Measurements from ENCODE around the gene G3BP1. TPM values are rescaled to one million over a fixed set of nuclear protein-coding genes. Genes with fewer than 3 reads are reported as not detected.

Gene G3BP1
- total and polyA plus RNA-seq, 12 donors: 10.6 to 132 (median 114) TPM

DNA sequence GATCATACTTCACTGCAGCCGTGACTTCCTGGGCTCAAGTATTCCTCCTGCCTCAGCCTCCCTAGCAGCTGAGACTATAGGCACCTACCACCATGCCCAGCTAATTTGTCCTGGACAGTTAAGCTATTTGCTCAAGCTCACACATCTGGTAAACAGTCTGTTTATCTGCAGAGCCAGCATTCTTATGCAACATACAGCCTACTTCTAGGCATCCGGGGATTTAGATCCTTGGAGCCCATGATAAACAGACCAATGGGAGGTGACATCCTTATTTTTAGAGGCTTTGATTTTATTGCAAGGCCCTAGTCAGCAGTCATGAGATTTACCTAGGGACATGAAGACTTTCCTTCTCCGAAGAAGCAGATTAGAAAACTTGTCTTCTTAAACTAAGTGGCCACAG lies 34.3 kb upstream of the G3BP1 start:
- intact Hi-C loops (cut with DNase I): loop anchor here in 1 of 10 donors (5.0 kb wide), 1 partner anchor 290 kb away; the partner anchor contains the start of gene SLC36A1
- ATAC-seq (no peak), DNase-seq (no peak)
- TF ChIP-seq, protein P1, sequence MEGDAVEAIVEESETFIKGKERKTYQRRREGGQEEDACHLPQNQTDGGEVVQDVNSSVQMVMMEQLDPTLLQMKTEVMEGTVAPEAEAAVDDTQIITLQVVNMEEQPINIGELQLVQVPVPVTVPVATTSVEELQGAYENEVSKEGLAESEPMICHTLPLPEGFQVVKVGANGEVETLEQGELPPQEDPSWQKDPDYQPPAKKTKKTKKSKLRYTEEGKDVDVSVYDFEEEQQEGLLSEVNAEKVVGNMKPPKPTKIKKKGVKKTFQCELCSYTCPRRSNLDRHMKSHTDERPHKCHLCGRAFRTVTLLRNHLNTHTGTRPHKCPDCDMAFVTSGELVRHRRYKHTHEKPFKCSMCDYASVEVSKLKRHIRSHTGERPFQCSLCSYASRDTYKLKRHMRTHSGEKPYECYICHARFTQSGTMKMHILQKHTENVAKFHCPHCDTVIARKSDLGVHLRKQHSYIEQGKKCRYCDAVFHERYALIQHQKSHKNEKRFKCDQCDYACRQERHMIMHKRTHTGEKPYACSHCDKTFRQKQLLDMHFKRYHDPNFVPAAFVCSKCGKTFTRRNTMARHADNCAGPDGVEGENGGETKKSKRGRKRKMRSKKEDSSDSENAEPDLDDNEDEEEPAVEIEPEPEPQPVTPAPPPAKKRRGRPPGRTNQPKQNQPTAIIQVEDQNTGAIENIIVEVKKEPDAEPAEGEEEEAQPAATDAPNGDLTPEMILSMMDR (IDR thresholded peaks at IDR 0.05): no peak
- H3K27me3 ChIP-seq: no peaks in the 10 kb centered on the region
- no peak overlapping the region for H3K27ac ChIP-seq
- H3K4me1 ChIP-seq: peaks cover 0 to 36% (median 13%) of the 10 kb centered on the region in 9 donors
- H3K36me3 ChIP-seq: peaks cover 0 to 10% (median 0%) of the 10 kb centered on the region in 9 donors
- H3K4me3 ChIP-seq: no peak overlapping the region
- WGBS, 2 donors: 91 to 94% methylated on average over 3 of the region's 3 CpGs
- no peaks in the 10 kb centered on the region for H3K9me3 ChIP-seq

DNA sequence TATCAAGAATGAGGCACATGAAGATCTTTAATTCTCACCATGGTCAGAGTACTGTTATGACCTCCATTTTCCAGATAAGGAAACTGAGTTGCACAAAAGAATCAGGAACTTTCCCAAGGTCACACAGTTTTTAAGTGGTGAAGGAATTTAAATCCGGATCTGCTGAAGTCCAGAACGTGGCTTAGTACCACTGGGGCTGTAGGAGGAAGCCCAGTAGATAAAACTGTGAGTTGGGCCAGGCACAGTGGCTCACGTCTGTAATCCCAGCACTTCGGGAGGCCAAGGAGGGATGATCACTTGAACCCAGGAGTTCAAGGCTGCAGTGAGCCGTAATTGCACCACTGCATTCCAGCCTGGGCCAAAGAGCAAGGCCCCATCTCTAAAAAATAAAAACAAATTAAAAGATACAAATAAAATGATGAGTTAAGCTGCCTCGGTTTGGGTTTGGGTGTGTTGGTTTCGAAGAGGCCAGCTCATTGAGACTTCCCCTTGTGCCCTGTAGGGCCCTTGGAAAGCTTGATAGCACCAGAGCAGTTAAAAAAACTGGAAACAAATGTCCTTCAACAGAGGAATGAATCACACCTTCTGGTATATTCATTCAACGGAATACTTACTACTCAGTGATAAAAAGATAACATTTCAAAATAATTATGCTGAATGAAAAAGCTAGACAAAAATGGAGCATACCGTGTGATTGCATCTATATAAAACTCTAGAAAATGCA lies 33.5 kb upstream of the G3BP1 start:
- H3K4me1 ChIP-seq: peaks cover 0 to 44% (median 13%) of the 10 kb centered on the region in 9 donors
- no peak overlapping the region for H3K4me3 ChIP-seq
- WGBS, 2 donors: 53 to 72% methylated on average over 9 of the region's 9 CpGs
- no peaks in the 10 kb centered on the region for H3K9me3 ChIP-seq
- no peaks in the 10 kb centered on the region for H3K27me3 ChIP-seq
- ATAC-seq: no peak
- peak overlapping the region in 2 of 10 donors; percentile 19 to 84 for H3K27ac ChIP-seq
- H3K36me3 ChIP-seq: peaks cover 0 to 18% (median 0%) of the 10 kb centered on the region in 9 donors
- intact Hi-C loops (cut with DNase I): loop anchor here in 1 of 10 donors (5.0 kb wide), 1 partner anchor 291 kb away; the partner anchor contains the start of gene SLC36A1
- no peak for DNase-seq
- TF ChIP-seq, protein P1 (IDR thresholded peaks at IDR 0.05): no peak

DNA sequence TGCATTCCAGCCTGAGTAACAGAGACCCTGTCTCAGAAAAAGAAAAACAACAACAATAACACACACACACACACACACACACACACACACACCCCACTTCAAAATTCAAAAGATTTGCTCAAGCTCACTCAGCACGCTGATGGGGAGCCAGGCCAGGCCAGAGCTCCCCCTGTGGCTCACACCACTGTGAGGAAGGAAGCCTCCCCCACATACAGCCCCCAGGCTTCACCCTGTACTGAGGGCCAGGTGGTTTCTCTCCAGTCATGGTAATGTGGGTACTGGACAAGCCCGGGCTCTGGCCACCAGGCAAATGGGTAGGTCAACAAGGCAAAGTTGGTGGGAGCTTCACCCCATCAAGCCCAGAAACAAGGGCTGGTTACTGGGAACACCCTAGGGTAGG lies 32.4 kb upstream of the G3BP1 start:
- Histone ChIP-seq H3K27me3 (no peaks in the 10 kb centered on the region), H3K9me3 (no peaks in the 10 kb centered on the region), H3K4me3 (no peak overlapping the region), H3K36me3 (peaks cover 0 to 29% (median 0%) of the 10 kb centered on the region in 9 donors), H3K27ac (peak overlapping the region in 8 of 10 donors; percentile 38 to 84 (median 66)), H3K4me1 (peaks cover 0 to 47% (median 13%) of the 10 kb centered on the region in 9 donors)
- 68 to 83% methylated on average over 2 of the region's 2 CpGs for WGBS, 2 donors
- TF ChIP-seq, protein P1 (IDR thresholded peaks at IDR 0.05): no peak
- DNase-seq: no peak
- ATAC-seq: peak in 1 of 8 donors; percentile 8
- intact Hi-C loops (cut with DNase I): loop anchor here in 1 of 10 donors (5.0 kb wide), 1 partner anchor 292 kb away; the partner anchor contains the start of gene SLC36A1

DNA sequence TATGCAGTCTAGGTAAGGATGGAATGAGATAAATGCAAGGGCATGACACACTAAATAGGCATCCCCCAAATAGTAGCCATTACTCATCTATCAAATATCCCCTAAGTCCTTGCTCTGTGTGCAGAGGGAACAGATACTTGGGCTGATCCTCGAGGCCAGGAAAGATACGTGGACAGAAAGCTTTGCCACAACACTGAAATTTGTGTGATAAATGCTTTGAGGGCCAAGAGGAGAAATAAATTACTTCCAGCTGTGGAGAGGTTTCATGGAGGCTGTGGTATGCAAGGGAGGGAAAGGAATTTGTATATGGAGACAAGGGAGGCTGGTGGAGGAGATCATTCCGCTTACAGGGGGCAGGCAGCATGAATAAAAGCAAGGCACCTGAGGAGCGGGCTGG lies 31.8 kb upstream of the G3BP1 start:
- peak overlapping the region in 1 of 10 donors; percentile 12 for H3K4me3 ChIP-seq
- 47 to 56% methylated on average over 4 of the region's 4 CpGs for WGBS, 2 donors
- no peaks in the 10 kb centered on the region for H3K9me3 ChIP-seq
- H3K36me3 ChIP-seq: peaks cover 0 to 35% (median 0%) of the 10 kb centered on the region in 9 donors
- H3K27ac ChIP-seq: peak overlapping the region in 9 of 10 donors; percentile 38 to 84 (median 64)
- H3K4me1 ChIP-seq: peaks cover 0 to 48% (median 18%) of the 10 kb centered on the region in 9 donors
- TF ChIP-seq, protein P1 (IDR thresholded peaks at IDR 0.05): no peak
- DNase-seq: no peak
- no peaks in the 10 kb centered on the region for H3K27me3 ChIP-seq
- ATAC-seq: peak; percentile 10 to 46 (median 24)
- intact Hi-C loops (cut with DNase I): loop anchor here (1.0 to 10.0 kb wide), 6 partner anchors 78 to 295 kb away; partner anchors contain the start of gene SLC36A1 (in 7 of the 10)

Data from heart right ventricle (tissue), 16 donors.